B cell (primary cell): Measurements from ENCODE around the gene CAVIN1.
"Not testable (repeated sequence)": the region's sequence is repeated elsewhere in the genome, so short reads cannot be mapped to it uniquely, and the experiment has no call there.

Experiments used
- CTCF ChIP-seq: fragments of 200-600 bp; IDR thresholded peaks from one replicate; pipeline ENCODE4 v1.8.0; 2022; ENCODE audit warnings: antibody characterized with exemption, mild to moderate bottlenecking
- EZH2 ChIP-seq: IDR thresholded peaks from 2 replicates; pipeline ENCODE4 v1.6.1; 2012; ENCODE audit warnings: borderline replicate concordance, low read depth, mild to moderate bottlenecking, moderate library complexity, low read length; ENCODE audit not compliant: insufficient read depth, poor library complexity, severe bottlenecking

- not testable (repeated sequence) for TF ChIP-seq CTCF, EZH2
Measured at GRCh38 chr17:42360388-42360787, 62.7 kb downstream of the CAVIN1 start.
